T-helper 1 cell treated with Interleukin-12 subunit alpha and Interleukin-12 subunit beta and Interleukin-4 antibody, amounts not matched to agents 30 μg/mL and 1 μg/mL, for 36 hours (primary cell): Measurements from ENCODE around the gene PDZRN3.

ENCODE experiments used
- H3K27ac Mint-ChIP-seq: one replicate; pipeline ENCODE4 v1.8.0; 2021; ENCODE audit warnings: mild to moderate bottlenecking, mixed read lengths
- H3K27me3 Mint-ChIP-seq: one replicate; pipeline ENCODE4 v1.8.0; 2021; ENCODE audit warnings: low read depth, mixed read lengths
- H3K36me3 Mint-ChIP-seq: one replicate; pipeline ENCODE4 v1.8.0; 2021; ENCODE audit warnings: low read depth, mixed read lengths
- H3K4me1 Mint-ChIP-seq: one replicate; pipeline ENCODE4 v1.8.0; 2021; ENCODE audit warnings: low read depth, mixed read lengths
- H3K4me3 Mint-ChIP-seq: one replicate; pipeline ENCODE4 v1.8.0; 2021; ENCODE audit warnings: mild to moderate bottlenecking, moderate library complexity, mixed read lengths
- H3K9me3 Mint-ChIP-seq: one replicate; pipeline ENCODE4 v1.8.0; 2021; ENCODE audit warnings: mixed read lengths

PDZRN3 gene

GRCh38 chr3:73652896-73653295, 28.2 kb upstream of the PDZRN3 start:
- Mint-ChIP-seq H3K27me3 (no peaks in the 10 kb centered on the region), H3K27ac (no peak overlapping the region), H3K36me3 (no peaks in the 10 kb centered on the region), H3K9me3 (no peaks in the 10 kb centered on the region), H3K4me1 (no peaks in the 10 kb centered on the region), H3K4me3 (no peak overlapping the region)

- H3K27ac Mint-ChIP-seq = no peak overlapping the region
- H3K27me3 Mint-ChIP-seq = no peaks in the 10 kb centered on the region
- no peak overlapping the region for H3K4me3 Mint-ChIP-seq
- H3K4me1 Mint-ChIP-seq = no peaks in the 10 kb centered on the region
- H3K9me3 Mint-ChIP-seq = no peaks in the 10 kb centered on the region
- H3K36me3 Mint-ChIP-seq = no peaks in the 10 kb centered on the region
Measured at GRCh38 chr3:73637042-73637441, 12.3 kb upstream of the PDZRN3 start.

GRCh38 chr3:73635254-73635653, 10.5 kb upstream of the PDZRN3 start:
- Mint-ChIP-seq H3K27me3 (no peaks in the 10 kb centered on the region), H3K4me3 (no peak overlapping the region), H3K36me3 (no peaks in the 10 kb centered on the region)

GRCh38 chr3:73633916-73634344, 9.2 kb upstream of the PDZRN3 start:
- no peaks in the 10 kb centered on the region for H3K4me1 Mint-ChIP-seq
- H3K27ac Mint-ChIP-seq = no peak overlapping the region
- H3K27me3 Mint-ChIP-seq = no peaks in the 10 kb centered on the region
- H3K9me3 Mint-ChIP-seq = no peaks in the 10 kb centered on the region
- no peaks in the 10 kb centered on the region for H3K36me3 Mint-ChIP-seq
- no peak overlapping the region for H3K4me3 Mint-ChIP-seq

More at GRCh38 chr3:73635254-73635653, 10.5 kb upstream of the PDZRN3 start:
- Mint-ChIP-seq H3K9me3 (no peaks in the 10 kb centered on the region), H3K4me1 (no peaks in the 10 kb centered on the region), H3K27ac (no peak overlapping the region)

- Mint-ChIP-seq H3K27me3 (no peaks in the 10 kb centered on the region), H3K4me3 (no peak overlapping the region), H3K27ac (no peak overlapping the region), H3K4me1 (no peaks in the 10 kb centered on the region), H3K36me3 (no peaks in the 10 kb centered on the region), H3K9me3 (no peaks in the 10 kb centered on the region)
Measured at GRCh38 chr3:73633453-73633852, 8.7 kb upstream of the PDZRN3 start.

GRCh38 chr3:73626106-73626505, 1.4 kb upstream of the PDZRN3 start:
- no peaks in the 10 kb centered on the region for H3K36me3 Mint-ChIP-seq

GRCh38 chr3:73624017-73624820, 522 bp downstream of the PDZRN3 start:
- no peak overlapping the region for H3K4me3 Mint-ChIP-seq
- no peak overlapping the region for H3K27ac Mint-ChIP-seq
- H3K4me1 Mint-ChIP-seq = no peaks in the 10 kb centered on the region
- H3K36me3 Mint-ChIP-seq = no peaks in the 10 kb centered on the region
- peaks cover 15% of the 10 kb centered on the region for H3K27me3 Mint-ChIP-seq
- no peaks in the 10 kb centered on the region for H3K9me3 Mint-ChIP-seq

More at GRCh38 chr3:73626106-73626505, 1.4 kb upstream of the PDZRN3 start:
- Mint-ChIP-seq H3K27ac (no peak overlapping the region), H3K4me1 (no peaks in the 10 kb centered on the region), H3K9me3 (no peaks in the 10 kb centered on the region), H3K4me3 (no peak overlapping the region), H3K27me3 (peaks cover 15% of the 10 kb centered on the region)

- peaks cover 15% of the 10 kb centered on the region for H3K27me3 Mint-ChIP-seq
- no peaks in the 10 kb centered on the region for H3K36me3 Mint-ChIP-seq
- no peak overlapping the region for H3K4me3 Mint-ChIP-seq
- no peaks in the 10 kb centered on the region for H3K4me1 Mint-ChIP-seq
- no peak overlapping the region for H3K27ac Mint-ChIP-seq
- no peaks in the 10 kb centered on the region for H3K9me3 Mint-ChIP-seq
Measured at GRCh38 chr3:73623346-73623745, 1.4 kb downstream of the PDZRN3 start.

- H3K9me3 Mint-ChIP-seq = no peaks in the 10 kb centered on the region
- no peaks in the 10 kb centered on the region for H3K4me1 Mint-ChIP-seq
- H3K36me3 Mint-ChIP-seq = no peaks in the 10 kb centered on the region
- H3K27ac Mint-ChIP-seq = no peak overlapping the region
- H3K4me3 Mint-ChIP-seq = no peak overlapping the region
- H3K27me3 Mint-ChIP-seq = peaks cover 15% of the 10 kb centered on the region
Measured at GRCh38 chr3:73622091-73622805, 2.5 kb downstream of the PDZRN3 start.

GRCh38 chr3:73621388-73621787, 3.4 kb downstream of the PDZRN3 start:
- Mint-ChIP-seq H3K9me3 (no peaks in the 10 kb centered on the region), H3K4me3 (no peak overlapping the region), H3K27ac (no peak overlapping the region), H3K4me1 (no peaks in the 10 kb centered on the region), H3K36me3 (no peaks in the 10 kb centered on the region), H3K27me3 (peaks cover 15% of the 10 kb centered on the region)

GRCh38 chr3:73618461-73618860, 6.3 kb downstream of the PDZRN3 start:
- H3K36me3 Mint-ChIP-seq = no peaks in the 10 kb centered on the region
- H3K4me3 Mint-ChIP-seq = no peak overlapping the region
- no peaks in the 10 kb centered on the region for H3K9me3 Mint-ChIP-seq
- no peak overlapping the region for H3K27ac Mint-ChIP-seq
- no peaks in the 10 kb centered on the region for H3K4me1 Mint-ChIP-seq
- peaks cover under 1% of the 10 kb centered on the region for H3K27me3 Mint-ChIP-seq

- Mint-ChIP-seq H3K4me3 (no peak overlapping the region), H3K27me3 (no peaks in the 10 kb centered on the region), H3K9me3 (no peaks in the 10 kb centered on the region), H3K27ac (no peak overlapping the region), H3K4me1 (no peaks in the 10 kb centered on the region), H3K36me3 (no peaks in the 10 kb centered on the region)
Measured at GRCh38 chr3:73616056-73616455, 8.7 kb downstream of the PDZRN3 start.

- H3K4me1 Mint-ChIP-seq = no peaks in the 10 kb centered on the region
- no peak overlapping the region for H3K27ac Mint-ChIP-seq
- H3K9me3 Mint-ChIP-seq = no peaks in the 10 kb centered on the region
- H3K4me3 Mint-ChIP-seq = no peak overlapping the region
- H3K36me3 Mint-ChIP-seq = no peaks in the 10 kb centered on the region
- no peaks in the 10 kb centered on the region for H3K27me3 Mint-ChIP-seq
Measured at GRCh38 chr3:73614419-73614818, 10.3 kb downstream of the PDZRN3 start.

GRCh38 chr3:73611176-73611575, 13.6 kb downstream of the PDZRN3 start:
- no peaks in the 10 kb centered on the region for H3K27me3 Mint-ChIP-seq
- no peaks in the 10 kb centered on the region for H3K36me3 Mint-ChIP-seq
- H3K9me3 Mint-ChIP-seq = peaks cover 7% of the 10 kb centered on the region
- no peak overlapping the region for H3K4me3 Mint-ChIP-seq
- H3K27ac Mint-ChIP-seq = no peak overlapping the region
- no peaks in the 10 kb centered on the region for H3K4me1 Mint-ChIP-seq

GRCh38 chr3:73610493-73610892, 14.2 kb downstream of the PDZRN3 start:
- Mint-ChIP-seq H3K4me1 (no peaks in the 10 kb centered on the region), H3K4me3 (no peak overlapping the region), H3K9me3 (peaks cover 7% of the 10 kb centered on the region), H3K27ac (no peak overlapping the region), H3K27me3 (no peaks in the 10 kb centered on the region), H3K36me3 (no peaks in the 10 kb centered on the region)
